ENCODE results near the gene HSPG2. TPM values are rescaled to one million over a fixed set of nuclear protein-coding genes. Genes with fewer than 3 reads are reported as not detected.

HSPG2 gene
- total and polyA plus RNA-seq, 9 of the 15 experiments (the other 6 are each of a cell fraction or from before 2014, with no cell fraction given), result 0.14 to 160 (median 15.7) TPM

DNA sequence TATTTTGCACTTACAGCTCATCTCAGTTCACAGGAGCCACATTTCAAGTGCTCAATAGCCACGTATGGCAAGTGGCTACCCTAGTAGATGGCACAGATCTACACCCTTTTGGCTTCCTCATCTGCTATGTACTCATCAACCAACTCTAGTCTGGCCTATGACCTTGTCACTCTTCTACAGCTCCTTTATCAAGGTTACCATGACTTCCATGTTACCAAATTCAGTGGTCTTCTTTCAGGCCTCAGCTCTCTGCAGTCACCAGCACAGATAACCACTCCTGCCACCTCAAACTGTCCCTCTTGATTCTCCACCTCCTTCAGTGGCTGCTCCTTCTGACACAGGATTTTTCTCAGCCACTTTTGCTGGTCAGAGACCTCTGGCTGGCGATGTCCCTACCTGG, 142.5 kb downstream of the HSPG2 start:
- Histone ChIP-seq H3K27me3 (ENCODE audit: control insufficient read depth in 2 of 2, insufficient read depth in 2 of 2, low read length in 2 of 2) (no peaks in the 10 kb centered on the region), H3K9me1 (ENCODE audit: control insufficient read depth, insufficient read depth, low read length) (no peaks in the 10 kb centered on the region), H4K20me1 (replicated peaks; ENCODE audit: control insufficient read depth, insufficient read depth, low read length) (no peaks in the 10 kb centered on the region), H3K4me1 (replicated peaks in 1 of 2; ENCODE audit: control insufficient read depth in 2 of 2, insufficient read depth in 2 of 2, low read length in 2 of 2) (peaks cover 10 to 22% of the 10 kb centered on the region in 2 experiments), H3K79me2 (ENCODE audit: control insufficient read depth, insufficient read depth, low read length) (no peaks in the 10 kb centered on the region), H2AFZ (ENCODE audit: low read depth, low read length) (peak overlapping the region; percentile 53), H3K4me2 (ENCODE audit: insufficient read depth, low read length) (no peak overlapping the region), H3K4me3 (no peak overlapping the region), H3K36me3 (ENCODE audit: control insufficient read depth, insufficient read depth, low read length) (no peaks in the 10 kb centered on the region; the same call in 2 of the 3 replicates), H3K9ac (ENCODE audit: insufficient read depth in 1 of 2, low read depth in 2 of 2, low read length in 2 of 2) (0 out of 4 replicates have a peak overlapping the region, but pooled peaks of 1 of the 2 experiments have one; percentile 3), H3K27ac (ENCODE audit: extremely low read depth, low read depth, low read length) (peak overlapping the region; percentile 45; the same call in 2 of the 3 replicates), H3K9me3 (replicated peaks; ENCODE audit: control insufficient read depth, insufficient read depth, low read depth, low read length) (peaks cover 12% of the 10 kb centered on the region)
- intact Hi-C loops (cut with micrococcal nuclease) (no loop called here), in situ Hi-C loops (cut with MboI) (no loop called here)
- WGBS (ENCODE audit: insufficient coverage, low coverage, missing lambda C conversion rate), result 85% methylated on average over 2 of the region's 2 CpGs
- TF ChIP-seq CBFA2T3 (IDR thresholded peaks at IDR 0.05) (peak; percentile 36), RFX1 (IDR thresholded peaks at IDR 0.05) (peak; percentile 24; the same call in 1 of the 2 replicates)
- TF ChIP-seq, protein P1, sequence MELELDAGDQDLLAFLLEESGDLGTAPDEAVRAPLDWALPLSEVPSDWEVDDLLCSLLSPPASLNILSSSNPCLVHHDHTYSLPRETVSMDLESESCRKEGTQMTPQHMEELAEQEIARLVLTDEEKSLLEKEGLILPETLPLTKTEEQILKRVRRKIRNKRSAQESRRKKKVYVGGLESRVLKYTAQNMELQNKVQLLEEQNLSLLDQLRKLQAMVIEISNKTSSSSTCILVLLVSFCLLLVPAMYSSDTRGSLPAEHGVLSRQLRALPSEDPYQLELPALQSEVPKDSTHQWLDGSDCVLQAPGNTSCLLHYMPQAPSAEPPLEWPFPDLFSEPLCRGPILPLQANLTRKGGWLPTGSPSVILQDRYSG (tag; conservative IDR thresholded peaks at IDR 0.05; ENCODE audit: low read depth), result no peak
- ChIA-PET CTCF (ENCODE audit: low intra/inter-chr PET ratio) (no interaction called here), POLR2A (interaction anchor here (0.8 to 1.9 kb wide), 4 partner anchors 10 to 13 kb away, joined by 3 to 7 read pairs (median 5); no protein-coding TSS in a partner anchor)
- no peak for ATAC-seq
- DNase-seq (ENCODE audit: extremely low read depth in 1 of 4, low spot score in 3 of 4), result peak in 1 of 4 experiments; percentile 50
- no peak for FAIRE-seq
- BruUV-seq (replicated peaks), result no TSS peak

DNA sequence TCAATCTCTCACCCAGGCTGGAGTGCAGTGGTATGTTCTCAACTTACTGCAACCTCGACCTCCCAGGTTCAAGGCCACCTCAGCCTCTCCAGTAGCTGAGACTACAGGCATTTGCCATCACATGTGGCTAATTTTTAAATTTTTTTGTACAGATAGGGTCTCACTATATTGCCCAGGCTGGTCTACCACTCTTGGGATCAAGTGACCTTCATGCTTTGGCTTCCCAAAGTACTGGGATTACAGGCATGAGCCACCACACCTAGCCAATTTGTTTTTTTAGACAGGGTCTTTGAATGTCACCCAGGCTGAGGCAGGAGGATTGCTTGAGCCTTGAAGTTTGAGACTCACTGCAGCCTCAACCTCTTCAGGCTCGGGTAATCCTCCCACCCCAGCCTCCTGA, 144.0 kb downstream of the HSPG2 start:
- ATAC-seq, result no peak
- peak overlapping the region; percentile 97; the same call in 1 of the 3 replicates for H3K27ac ChIP-seq (ENCODE audit: extremely low read depth, low read depth, low read length)
- ChIA-PET POLR2A (interaction anchor here (2.6 to 4.1 kb wide), 2 partner anchors 8 to 11 kb away, joined by 17 to 18 read pairs; partner anchors contain the start of gene USP48), CTCF (ENCODE audit: low intra/inter-chr PET ratio) (no interaction called here)
- no peaks in the 10 kb centered on the region for H3K27me3 ChIP-seq (ENCODE audit: control insufficient read depth in 2 of 2, insufficient read depth in 2 of 2, low read length in 2 of 2)
- no TSS peak for BruUV-seq (replicated peaks)
- H3K4me2 ChIP-seq (ENCODE audit: insufficient read depth, low read length), result no peak overlapping the region
- no peaks in the 10 kb centered on the region for H3K9me1 ChIP-seq (ENCODE audit: control insufficient read depth, insufficient read depth, low read length)
- DNase-seq (ENCODE audit: extremely low read depth in 1 of 4, low spot score in 3 of 4), result no peak
- in situ Hi-C loops (cut with MboI) (no loop called here), intact Hi-C loops (cut with micrococcal nuclease) (no loop called here)
- H4K20me1 ChIP-seq (replicated peaks; ENCODE audit: control insufficient read depth, insufficient read depth, low read length), result no peaks in the 10 kb centered on the region
- no peak overlapping the region for H2AFZ ChIP-seq (ENCODE audit: low read depth, low read length)
- no peak for FAIRE-seq
- no peak overlapping the region for H3K9ac ChIP-seq (ENCODE audit: insufficient read depth in 1 of 2, low read depth in 2 of 2, low read length in 2 of 2)
- H3K36me3 ChIP-seq (ENCODE audit: control insufficient read depth, insufficient read depth, low read length), result no peaks in the 10 kb centered on the region; the same call in 2 of the 3 replicates
- no peaks in the 10 kb centered on the region for H3K79me2 ChIP-seq (ENCODE audit: control insufficient read depth, insufficient read depth, low read length)
- WGBS (ENCODE audit: insufficient coverage, low coverage, missing lambda C conversion rate), result 71% methylated on average over 2 of the region's 2 CpGs
- peaks cover 19 to 24% of the 10 kb centered on the region in 2 experiments for H3K4me1 ChIP-seq (replicated peaks in 1 of 2; ENCODE audit: control insufficient read depth in 2 of 2, insufficient read depth in 2 of 2, low read length in 2 of 2)
- no peak overlapping the region for H3K4me3 ChIP-seq
- peaks cover 12% of the 10 kb centered on the region for H3K9me3 ChIP-seq (replicated peaks; ENCODE audit: control insufficient read depth, insufficient read depth, low read depth, low read length)
- no peak for TF ChIP-seq TCF7L2 (IDR thresholded peaks at IDR 0.05; ENCODE audit: low read depth, low read length)
- no peak for TF ChIP-seq RAD51 (IDR thresholded peaks at IDR 0.05; ENCODE audit: borderline replicate concordance, low read depth)
- TF ChIP-seq SOX6 (IDR thresholded peaks at IDR 0.05), result no peak
- peak; percentile 96 for TF ChIP-seq ZNF121 (CRISPR knock-in tag; conservative IDR thresholded peaks at IDR 0.05)
- no peak for TF ChIP-seq RAD21 (CRISPR knock-in tag; conservative IDR thresholded peaks at IDR 0.05 in 1 of 2, IDR thresholded peaks at IDR 0.05 in 1 of 2)
- TF ChIP-seq ZNF232 (CRISPR knock-in tag; IDR thresholded peaks at IDR 0.05), result no peak
- TF ChIP-seq THRAP3 (IDR thresholded peaks at IDR 0.05; ENCODE audit: borderline replicate concordance), result no peak
- TF ChIP-seq ZNF445 (CRISPR knock-in tag; IDR thresholded peaks at IDR 0.05; ENCODE audit: low read depth), result no peak
- TF ChIP-seq RBM25 (IDR thresholded peaks at IDR 0.05; ENCODE audit: low read depth, low read length, severe bottlenecking), result peak; percentile 10
- TF ChIP-seq PTBP1 (IDR thresholded peaks at IDR 0.05; ENCODE audit: low read depth, low read length), result no peak
- TF ChIP-seq ZNF23 (CRISPR knock-in tag; IDR thresholded peaks at IDR 0.05), result no peak
- TF ChIP-seq, protein P2, sequence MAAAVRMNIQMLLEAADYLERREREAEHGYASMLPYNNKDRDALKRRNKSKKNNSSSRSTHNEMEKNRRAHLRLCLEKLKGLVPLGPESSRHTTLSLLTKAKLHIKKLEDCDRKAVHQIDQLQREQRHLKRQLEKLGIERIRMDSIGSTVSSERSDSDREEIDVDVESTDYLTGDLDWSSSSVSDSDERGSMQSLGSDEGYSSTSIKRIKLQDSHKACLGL (CRISPR knock-in tag; IDR thresholded peaks at IDR 0.05; ENCODE audit: borderline replicate concordance, poor library complexity, severe bottlenecking), result no peak
- TF ChIP-seq ZNF311 (CRISPR knock-in tag; IDR thresholded peaks at IDR 0.05), result no peak
